Stomach (tissue), 4 donors: Measurements from ENCODE around the gene ISG20L2.

Experiments
- CTCF ChIP-seq, 7 experiments: fragments of 450-650 bp in 4 of 7; fragments of 200-600 bp in 3 of 7; sonication (generic) in 3 of 7; IDR thresholded peaks; one replicate each; pipeline ENCODE4 v1.5.1; 2016 to 2019; ENCODE audit warnings: antibody characterized with exemption in 7 of 7, control low read depth in 2 of 7, mild to moderate bottlenecking in 1 of 7
- POLR2A ChIP-seq, 4 donors: fragments of 450-650 bp; IDR thresholded peaks; one replicate each; pipeline ENCODE4 v1.6.1; 2016; ENCODE audit warnings: antibody characterized with exemption in 4 of 4, control low read depth in 2 of 4, mild to moderate bottlenecking in 1 of 4, moderate library complexity in 1 of 4

- TF ChIP-seq CTCF (IDR thresholded peaks at IDR 0.05) (no peak), POLR2A (IDR thresholded peaks at IDR 0.05) (no peak)
Observed at GRCh38 chr1:156709031-156709430, 19.5 kb downstream of the ISG20L2 start.
